Breast epithelium (tissue), 4 donors: ENCODE measurements around the gene PNPLA6. TPM values are rescaled to one million over a fixed set of nuclear protein-coding genes. Genes with fewer than 3 reads are reported as not detected.
A peak's percentile ranks its signal among the peaks of the same experiment; 100 is the strongest.

Experiments
- DNase-seq, 2 donors: peaks; one replicate each; pipeline ENCODE4 v3.0.0-alpha.2; 2019; ENCODE audit warnings: low spot score in 2 of 2
- H3K27ac ChIP-seq, 2 donors: fragments of 200-600 bp; sonication (generic) in 1 of 2; one replicate each; pipeline ENCODE4 v1.5.1; 2016 to 2019; ENCODE audit warnings: mild to moderate bottlenecking in 1 of 2
- H3K27me3 ChIP-seq, 2 donors: fragments of 200-600 bp; sonication (generic) in 1 of 2; one replicate each; pipeline versions ENCODE4 v1.5.1 to v1.6.0; 2017 to 2019; ENCODE audit warnings: control low read depth in 1 of 2, mild to moderate bottlenecking in 1 of 2
- H3K36me3 ChIP-seq: fragments of 200-600 bp; one replicate; pipeline ENCODE4 v1.5.1; 2019
- H3K4me1 ChIP-seq, 2 donors: fragments of 200-600 bp; sonication (generic); one replicate each; pipeline ENCODE4 v1.5.1; 2016 to 2019; ENCODE audit warnings: control low read depth in 1 of 2
- H3K4me3 ChIP-seq, 3 donors: fragments of 200-600 bp; sonication (generic); 1 replicate in 2 of 3; 2 replicates in 1 of 3; pipeline ENCODE4 v1.5.1; 2016 to 2019; ENCODE audit warnings: mild to moderate bottlenecking in 3 of 3, moderate library complexity in 2 of 3
- H3K9me3 ChIP-seq, 2 donors: fragments of 200-600 bp; sonication (generic) in 1 of 2; one replicate each; pipeline ENCODE4 v1.5.1; 2016 to 2019; ENCODE audit warnings: control low read depth in 1 of 2
- POLR2A ChIP-seq: fragments of 450-650 bp; IDR thresholded peaks from one replicate; pipeline ENCODE4 v1.6.1; 2016; ENCODE audit warnings: antibody characterized with exemption, mild to moderate bottlenecking, moderate library complexity
- POLR2AphosphoS5 ChIP-seq, 3 donors: sonication (generic); formaldehyde crosslinking; IDR thresholded peaks; one replicate each; pipeline ENCODE4 v1.6.1; 2017; ENCODE audit warnings: antibody characterized with exemption in 3 of 3
- intact Hi-C: fragments of 100-400 bp; cut with DNase I; formaldehyde crosslinking; loops from one replicate; pipeline ENCODE4 v1.15.1; 2023; ENCODE audit warnings: low total_unique reads
- total RNA-seq, 3 donors: library from RNA; depleted of rRNA; stranded (reverse); fragments of >200 nt; gene quantifications; one replicate each; pipeline ENCODE4 v1.1.0, GENCODE V29; 2016
- TF ChIP-seq, protein P1 (sequence below), 3 donors: fragments of 450-650 bp; IDR thresholded peaks; one replicate each; pipeline ENCODE4 v1.5.1; 2016 to 2017; ENCODE audit warnings: antibody characterized with exemption in 3 of 3, mild to moderate bottlenecking in 3 of 3, moderate library complexity in 3 of 3

PNPLA6 gene
- total RNA-seq, 3 donors from 2014 or later = 35.8 to 56.4 (median 45.8) TPM

- H3K4me1 ChIP-seq = no peaks in the 10 kb centered on the region
- TF ChIP-seq POLR2AphosphoS5 (IDR thresholded peaks at IDR 0.05) (no peak), POLR2A (no peak)
- TF ChIP-seq, protein P1, sequence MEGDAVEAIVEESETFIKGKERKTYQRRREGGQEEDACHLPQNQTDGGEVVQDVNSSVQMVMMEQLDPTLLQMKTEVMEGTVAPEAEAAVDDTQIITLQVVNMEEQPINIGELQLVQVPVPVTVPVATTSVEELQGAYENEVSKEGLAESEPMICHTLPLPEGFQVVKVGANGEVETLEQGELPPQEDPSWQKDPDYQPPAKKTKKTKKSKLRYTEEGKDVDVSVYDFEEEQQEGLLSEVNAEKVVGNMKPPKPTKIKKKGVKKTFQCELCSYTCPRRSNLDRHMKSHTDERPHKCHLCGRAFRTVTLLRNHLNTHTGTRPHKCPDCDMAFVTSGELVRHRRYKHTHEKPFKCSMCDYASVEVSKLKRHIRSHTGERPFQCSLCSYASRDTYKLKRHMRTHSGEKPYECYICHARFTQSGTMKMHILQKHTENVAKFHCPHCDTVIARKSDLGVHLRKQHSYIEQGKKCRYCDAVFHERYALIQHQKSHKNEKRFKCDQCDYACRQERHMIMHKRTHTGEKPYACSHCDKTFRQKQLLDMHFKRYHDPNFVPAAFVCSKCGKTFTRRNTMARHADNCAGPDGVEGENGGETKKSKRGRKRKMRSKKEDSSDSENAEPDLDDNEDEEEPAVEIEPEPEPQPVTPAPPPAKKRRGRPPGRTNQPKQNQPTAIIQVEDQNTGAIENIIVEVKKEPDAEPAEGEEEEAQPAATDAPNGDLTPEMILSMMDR (IDR thresholded peaks at IDR 0.05) = no peak
- no peak overlapping the region for H3K4me3 ChIP-seq
- H3K27me3 ChIP-seq = no peaks in the 10 kb centered on the region
- no peaks in the 10 kb centered on the region for H3K9me3 ChIP-seq
- peak overlapping the region; percentile 38 to 55 for H3K27ac ChIP-seq
- intact Hi-C loops = loop anchor here (1.0 kb wide), 1 partner anchor 32 kb away; no protein-coding TSS in a partner anchor
- H3K36me3 ChIP-seq = no peaks in the 10 kb centered on the region
- peak; percentile 47 to 84 for DNase-seq
Observed at GRCh38 chr19:7590256-7590655, 54.7 kb downstream of the PNPLA6 start.

- Histone ChIP-seq H3K4me3 (peak within 1 kb of the TSS in 2 of 3 donors; percentile 64 to 75), H3K4me1 (no peaks in the 10 kb centered on the region), H3K27me3 (peaks cover 0 to 9% of the 10 kb centered on the region in 2 donors), H3K27ac (peak within 1 kb of the TSS; percentile 54 to 71), H3K9me3 (no peaks in the 10 kb centered on the region), H3K36me3 (no peaks in the 10 kb centered on the region)
- DNase-seq = no peak
- TF ChIP-seq, protein P1 (IDR thresholded peaks at IDR 0.05) = no peak
- no peak for TF ChIP-seq POLR2AphosphoS5 (IDR thresholded peaks at IDR 0.05)
- TF ChIP-seq POLR2A = no peak
- intact Hi-C loops = no loop called here
Observed at GRCh38 chr19:7595466-7596133, 60.1 kb downstream of the PNPLA6 start, which contains the start of gene CAMSAP3. Gene CAMSAP3, plus strand, starts transcription at chr19:7595863. Its CDS starts 140 bp downstream, at chr19:7596003.

- no peaks in the 10 kb centered on the region for H3K4me1 ChIP-seq
- peak overlapping the region; percentile 54 to 71 for H3K27ac ChIP-seq
- peaks cover 0 to 9% of the 10 kb centered on the region in 2 donors for H3K27me3 ChIP-seq
- peak overlapping the region in 2 of 3 donors; percentile 64 to 75 for H3K4me3 ChIP-seq
- H3K9me3 ChIP-seq = no peaks in the 10 kb centered on the region
- no peak for DNase-seq
- no peak for TF ChIP-seq POLR2AphosphoS5 (IDR thresholded peaks at IDR 0.05)
- TF ChIP-seq, protein P1 (IDR thresholded peaks at IDR 0.05) = no peak
- no peaks in the 10 kb centered on the region for H3K36me3 ChIP-seq
- intact Hi-C loops = no loop called here
Observed at GRCh38 chr19:7596211-7596937, 60.9 kb downstream of the PNPLA6 start.

DNA sequence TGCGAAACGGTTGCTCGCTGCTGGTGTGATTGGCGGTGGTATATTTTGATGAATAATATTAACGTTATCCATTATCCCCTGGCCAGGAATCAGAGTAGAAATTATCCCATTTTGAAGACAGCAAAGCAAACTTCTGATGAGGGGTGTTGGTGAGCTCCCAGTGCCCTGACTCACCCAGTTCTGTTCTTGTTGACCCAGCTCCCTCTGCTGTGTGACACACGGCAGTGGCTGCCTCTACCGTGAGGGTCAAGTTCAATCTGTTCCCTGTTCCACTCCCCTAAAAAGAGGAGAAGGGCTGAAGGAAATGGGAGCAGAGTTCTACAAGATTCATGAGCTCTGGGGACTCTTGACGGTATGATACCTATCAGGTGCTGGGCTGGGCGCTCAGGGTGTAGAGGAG lies 62.2 kb downstream of the PNPLA6 start:
- Histone ChIP-seq H3K9me3 (no peaks in the 10 kb centered on the region), H3K4me1 (no peaks in the 10 kb centered on the region), H3K36me3 (no peaks in the 10 kb centered on the region), H3K27ac (no peak overlapping the region), H3K27me3 (peaks cover 0 to 9% of the 10 kb centered on the region in 2 donors), H3K4me3 (peak overlapping the region in 1 of 3 donors; percentile 19)
- intact Hi-C loops = no loop called here
- no peak for TF ChIP-seq POLR2AphosphoS5 (IDR thresholded peaks at IDR 0.05)
- TF ChIP-seq, protein P1 (IDR thresholded peaks at IDR 0.05) = no peak
- no peak for TF ChIP-seq POLR2A
- no peak for DNase-seq

- Histone ChIP-seq H3K27ac (no peak overlapping the region), H3K4me3 (no peak overlapping the region), H3K4me1 (no peaks in the 10 kb centered on the region), H3K9me3 (no peaks in the 10 kb centered on the region), H3K36me3 (no peaks in the 10 kb centered on the region), H3K27me3 (peaks cover 0 to 9% of the 10 kb centered on the region in 2 donors)
- TF ChIP-seq, protein P1 (IDR thresholded peaks at IDR 0.05) = no peak
- TF ChIP-seq POLR2AphosphoS5 (IDR thresholded peaks at IDR 0.05) (no peak), POLR2A (no peak)
- no peak for DNase-seq
- intact Hi-C loops = no loop called here
Observed at GRCh38 chr19:7598180-7598579, 62.7 kb downstream of the PNPLA6 start.
